HepG2 (cell line): ENCODE results near the gene KRT7. TPM values are rescaled to one million over a fixed set of nuclear protein-coding genes. Genes with fewer than 3 reads are reported as not detected.

Experiments
- ATAC-seq: fragments of 200-7000 bp; cut with Tn5 transposase; 3 replicates; pipeline ENCODE4 v1.9.1; 2020; ENCODE audit warnings: mild to moderate bottlenecking, moderate library complexity
- BruUV-seq: library from RNA; stranded (reverse); fragments of 400-500 nt; replicated peaks from 2 replicates; lab custom pipeline; 2021; lab: Mats Ljungman, UMichigan
- CTCF ChIA-PET: fragments of 300-600 bp; formaldehyde crosslinking; extraction: SDS; loops from one replicate; lab custom pipeline; 2021; ENCODE audit warnings: low total read pairs, inconsistent platforms, low intra/inter-chr PET ratio; lab: Yijun Ruan, JAX
- POLR2A ChIA-PET: fragments of 350-600 bp; sonication (Branson Sonifier 250); formaldehyde crosslinking; loops from one replicate; lab custom pipeline; 2020; ENCODE audit warnings: antibody characterized with exemption, inconsistent platforms; lab: Yijun Ruan, JAX
- DNase-seq: peaks from one replicate; pipeline ENCODE4 v3.0.0-alpha.2; 2015; ENCODE audit warnings: low spot score
- FAIRE-seq: peaks from 3 replicates; lab custom pipeline; 2011; peaks lifted over from hg19 to GRCh38; lab: Jason Lieb, UNC
- H2AFZ ChIP-seq: one replicate; pipeline ENCODE4 v1.6.1; 2011; ENCODE audit warnings: low read length, inconsistent platforms
- H3K27ac ChIP-seq: fragments of 300-600 bp; 3 replicates; pipeline ENCODE4 v1.8.0; 2011; ENCODE audit warnings: mixed run types, mild to moderate bottlenecking, mixed read lengths, low read length, inconsistent platforms; ENCODE audit not compliant: insufficient read depth; ENCODE audit errors: extremely low read length
- H3K27me3 ChIP-seq, 2 experiments: fragments of 200-600 bp in 1 of 2; 2 replicates in 1 of 2; 3 replicates in 1 of 2; pipeline versions ENCODE4 v1.6.0 to v1.8.0; 2011; ENCODE audit warnings: low read length in 2 of 2, mild to moderate bottlenecking in 2 of 2, moderate library complexity in 2 of 2, inconsistent platforms in 1 of 2; ENCODE audit not compliant: insufficient read depth in 2 of 2, control insufficient read depth in 1 of 2
- H3K36me3 ChIP-seq, 2 experiments: fragments of 200-600 bp in 1 of 2; replicated peaks in 1 of 2; 2 replicates in 1 of 2; 3 replicates in 1 of 2; pipeline versions ENCODE4 v1.5.1 to v1.8.0; 2011; ENCODE audit warnings: low read length in 2 of 2, inconsistent platforms in 1 of 2; ENCODE audit not compliant: insufficient read depth in 2 of 2, control insufficient read depth in 1 of 2
- H3K4me1 ChIP-seq: 2 replicates; pipeline ENCODE4 v1.5.1; 2012; ENCODE audit warnings: low read length, inconsistent platforms; ENCODE audit not compliant: insufficient read depth
- H3K4me2 ChIP-seq: 2 replicates; pipeline ENCODE4 v1.6.0; 2011; ENCODE audit warnings: low read depth, low read length, inconsistent platforms
- H3K4me3 ChIP-seq, 3 experiments: fragments of 200-600 bp in 1 of 3; sonication (generic), shearing (Covaris generic) in 1 of 3; replicated peaks in 1 of 3; 2 replicates each; pipeline ENCODE4 v1.5.1; 2011 to 2016; ENCODE audit warnings: low read length in 3 of 3, inconsistent platforms in 2 of 3, low read depth in 2 of 3, mild to moderate bottlenecking in 2 of 3, control low read depth in 1 of 3, mixed read lengths in 1 of 3; ENCODE audit not compliant: insufficient read depth in 1 of 3
- H3K79me2 ChIP-seq: one replicate; pipeline ENCODE4 v1.6.1; 2011; ENCODE audit warnings: low read length, inconsistent platforms; ENCODE audit not compliant: insufficient read depth
- H3K9ac ChIP-seq: 2 replicates; pipeline ENCODE4 v1.6.0; 2011; ENCODE audit warnings: mild to moderate bottlenecking, low read depth, low read length, inconsistent platforms; ENCODE audit not compliant: insufficient read depth
- H3K9me3 ChIP-seq: 2 replicates; pipeline ENCODE4 v1.5.1; 2012; ENCODE audit warnings: mild to moderate bottlenecking, low read length
- H4K20me1 ChIP-seq: 2 replicates; pipeline ENCODE4 v1.6.0; 2011; ENCODE audit warnings: inconsistent platforms, mild to moderate bottlenecking, low read length, moderate library complexity; ENCODE audit not compliant: insufficient read depth
- ISX ChIP-seq: sonication (generic); formaldehyde crosslinking; conservative IDR thresholded peaks from 2 replicates; pipeline ENCODE4 v1.5.0; 2020; ENCODE audit warnings: missing genetic modification reagents
- ZNF7 ChIP-seq: IDR thresholded peaks from 2 replicates; pipeline ENCODE4 v1.6.1; 2016; ENCODE audit warnings: missing biosample characterization, missing genetic modification reagents
- ZNF776 ChIP-seq: sonication (generic); formaldehyde crosslinking; IDR thresholded peaks from 2 replicates; pipeline ENCODE4 v1.4.0; 2020; ENCODE audit warnings: mild to moderate bottlenecking, missing genetic modification reagents
- WGBS: methylation state at CpG from one replicate; pipeline ENCODE4 v1.1.6; 2017; ENCODE audit warnings: low lambda C conversion rate; 5-methylcytosine and 5-hydroxymethylcytosine counted together
- in situ Hi-C: cut with HindIII; loops from 2 replicates; pipeline ENCODE4 v1.10.0; 2017; ENCODE audit warnings: low pct_unique_long_range_greater_than_20kb; ENCODE audit not compliant: extremely low pct_ligation_motif_present
- intact Hi-C: fragments of 100-400 bp; cut with micrococcal nuclease; formaldehyde crosslinking; loops from one replicate; pipeline ENCODE4 v1.10.0; 2022; ENCODE audit not compliant: unreplicated experiment
- polyA plus RNA-seq, 8 experiments: library from polyadenylated mRNA; depleted of rRNA in 3 of 8; stranded (reverse) in 7 of 8; unstranded in 1 of 8; fragments of >200 nt; fragmentation: Illumina TruSeq in 4 of 8; extraction: Trizol in 4 of 8; gene quantifications; 2 replicates each; pipeline versions ENCODE4 v1.2.1 to v1.2.3, GENCODE V29; 2011 to 2016; ENCODE audit warnings: low read depth in 4 of 8, missing spikeins in 1 of 8, mixed read lengths in 1 of 8; ENCODE audit not compliant: insufficient read depth in 1 of 8
- total RNA-seq, 5 experiments: library from RNA; depleted of rRNA; stranded (reverse); fragments of >200 nt; fragmentation: Illumina TruSeq; extraction: Trizol; gene quantifications; 2 replicates each; pipeline ENCODE4 v1.2.3, GENCODE V29; 2016; ENCODE audit warnings: low read depth in 1 of 5
- TF ChIP-seq, protein P1 (sequence below): sonication (generic); formaldehyde crosslinking; IDR thresholded peaks from 2 replicates; pipeline ENCODE4 v1.4.0; 2020; ENCODE audit warnings: missing genetic modification reagents
- TF ChIP-seq, protein P2 (sequence below): sonication (generic); formaldehyde crosslinking; IDR thresholded peaks from 2 replicates; pipeline ENCODE4 v1.5.1; 2020; ENCODE audit warnings: missing genetic modification reagents, mild to moderate bottlenecking, borderline replicate concordance
- TF ChIP-seq, protein P3 (sequence below): fragments of 450-650 bp; IDR thresholded peaks from 2 replicates; pipeline ENCODE4 v1.6.1; 2016

Gene KRT7
- total and polyA plus RNA-seq, 2 of the 13 experiments (the other 11 are each of a cell fraction or from before 2014, with no cell fraction given) = 0.83 TPM; not detected in 1

DNA sequence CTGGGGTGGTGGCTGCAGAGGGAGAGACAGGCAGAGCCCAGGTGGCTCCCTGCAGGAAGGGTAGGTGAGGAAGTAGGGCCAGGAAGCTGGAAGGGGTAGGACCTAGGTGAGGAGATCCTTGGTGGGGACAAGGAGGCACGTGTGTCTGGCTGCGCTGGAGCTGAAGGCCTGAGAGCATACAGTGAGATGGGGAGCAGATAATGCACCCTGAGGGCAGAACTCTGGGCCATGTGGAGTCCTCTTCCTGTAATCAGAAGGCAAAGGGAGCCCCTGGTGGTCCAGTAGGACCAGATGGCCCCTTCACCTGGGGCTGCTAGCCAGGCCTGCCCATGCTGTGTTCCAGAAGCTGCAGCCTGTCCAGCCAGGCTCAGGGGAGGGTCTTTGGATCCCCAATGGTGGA lies 25.9 kb upstream of the KRT7 start (continued):
- TF ChIP-seq, protein P1, sequence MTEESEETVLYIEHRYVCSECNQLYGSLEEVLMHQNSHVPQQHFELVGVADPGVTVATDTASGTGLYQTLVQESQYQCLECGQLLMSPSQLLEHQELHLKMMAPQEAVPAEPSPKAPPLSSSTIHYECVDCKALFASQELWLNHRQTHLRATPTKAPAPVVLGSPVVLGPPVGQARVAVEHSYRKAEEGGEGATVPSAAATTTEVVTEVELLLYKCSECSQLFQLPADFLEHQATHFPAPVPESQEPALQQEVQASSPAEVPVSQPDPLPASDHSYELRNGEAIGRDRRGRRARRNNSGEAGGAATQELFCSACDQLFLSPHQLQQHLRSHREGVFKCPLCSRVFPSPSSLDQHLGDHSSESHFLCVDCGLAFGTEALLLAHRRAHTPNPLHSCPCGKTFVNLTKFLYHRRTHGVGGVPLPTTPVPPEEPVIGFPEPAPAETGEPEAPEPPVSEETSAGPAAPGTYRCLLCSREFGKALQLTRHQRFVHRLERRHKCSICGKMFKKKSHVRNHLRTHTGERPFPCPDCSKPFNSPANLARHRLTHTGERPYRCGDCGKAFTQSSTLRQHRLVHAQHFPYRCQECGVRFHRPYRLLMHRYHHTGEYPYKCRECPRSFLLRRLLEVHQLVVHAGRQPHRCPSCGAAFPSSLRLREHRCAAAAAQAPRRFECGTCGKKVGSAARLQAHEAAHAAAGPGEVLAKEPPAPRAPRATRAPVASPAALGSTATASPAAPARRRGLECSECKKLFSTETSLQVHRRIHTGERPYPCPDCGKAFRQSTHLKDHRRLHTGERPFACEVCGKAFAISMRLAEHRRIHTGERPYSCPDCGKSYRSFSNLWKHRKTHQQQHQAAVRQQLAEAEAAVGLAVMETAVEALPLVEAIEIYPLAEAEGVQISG (CRISPR knock-in tag) = no peak
- TF ChIP-seq, protein P2, sequence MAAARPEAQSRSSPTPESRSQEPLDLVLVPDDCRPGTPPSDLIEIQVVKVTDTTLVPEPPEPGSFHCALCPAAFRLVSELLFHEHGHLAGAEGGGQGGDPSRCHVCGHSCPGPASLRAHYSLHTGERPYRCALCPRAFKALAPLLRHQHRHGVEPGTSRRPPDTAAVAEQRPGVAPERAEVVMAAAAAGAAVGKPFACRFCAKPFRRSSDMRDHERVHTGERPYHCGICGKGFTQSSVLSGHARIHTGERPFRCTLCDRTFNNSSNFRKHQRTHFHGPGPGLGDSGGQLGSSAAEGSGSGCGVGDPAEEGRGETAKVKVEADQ (CRISPR knock-in tag) = no peak
- TF ChIP-seq ISX (CRISPR knock-in tag) (no peak), ZNF776 (CRISPR knock-in tag) (no peak)
- TF ChIP-seq, all 625 proteins: peak for 0

DNA sequence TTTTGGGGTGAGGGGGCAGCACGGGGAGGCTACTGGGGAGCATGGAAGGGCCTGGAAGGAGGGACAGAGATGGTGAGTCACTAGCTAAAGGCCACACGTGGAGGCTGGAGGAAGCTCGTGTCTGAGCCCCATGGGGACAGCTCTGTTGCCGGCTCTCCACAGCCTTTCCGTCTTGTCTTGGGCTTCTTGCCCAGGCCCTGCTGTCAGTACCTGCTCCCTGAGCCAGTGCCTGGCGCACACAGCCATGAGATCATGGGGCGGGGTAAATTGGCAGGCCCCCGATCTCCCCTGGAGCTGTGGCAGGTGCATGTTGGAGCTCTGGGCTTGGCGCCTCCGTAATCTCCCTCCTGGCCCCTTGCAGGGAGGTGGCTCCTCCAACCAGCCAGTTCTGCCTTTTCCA lies 25.1 kb upstream of the KRT7 start:
- in situ Hi-C loops = no loop called here
- POLR2A ChIA-PET = interaction anchor here (1.5 kb wide), 1 partner anchor 16 kb away, joined by 5 read pairs; the partner anchor contains the start of gene KRT80

More for the DNA sequence above, 25.1 kb upstream of the KRT7 start:
- H3K79me2 ChIP-seq = no peaks in the 10 kb centered on the region
- no peaks in the 10 kb centered on the region for H3K36me3 ChIP-seq
- H3K27me3 ChIP-seq = peaks cover 16 to 62% of the 10 kb centered on the region in 2 experiments
- H2AFZ ChIP-seq = no peak overlapping the region
- TF ChIP-seq, protein P3, sequence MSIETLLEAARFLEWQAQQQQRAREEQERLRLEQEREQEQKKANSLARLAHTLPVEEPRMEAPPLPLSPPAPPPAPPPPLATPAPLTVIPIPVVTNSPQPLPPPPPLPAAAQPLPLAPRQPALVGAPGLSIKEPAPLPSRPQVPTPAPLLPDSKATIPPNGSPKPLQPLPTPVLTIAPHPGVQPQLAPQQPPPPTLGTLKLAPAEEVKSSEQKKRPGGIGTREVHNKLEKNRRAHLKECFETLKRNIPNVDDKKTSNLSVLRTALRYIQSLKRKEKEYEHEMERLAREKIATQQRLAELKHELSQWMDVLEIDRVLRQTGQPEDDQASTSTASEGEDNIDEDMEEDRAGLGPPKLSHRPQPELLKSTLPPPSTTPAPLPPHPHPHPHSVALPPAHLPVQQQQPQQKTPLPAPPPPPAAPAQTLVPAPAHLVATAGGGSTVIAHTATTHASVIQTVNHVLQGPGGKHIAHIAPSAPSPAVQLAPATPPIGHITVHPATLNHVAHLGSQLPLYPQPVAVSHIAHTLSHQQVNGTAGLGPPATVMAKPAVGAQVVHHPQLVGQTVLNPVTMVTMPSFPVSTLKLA = peak; percentile 64
- TF ChIP-seq ZNF7 (CRISPR knock-in tag) = no peak
- H3K9ac ChIP-seq = no peak overlapping the region
- H3K4me1 ChIP-seq = peaks cover 9% of the 10 kb centered on the region; the same call in 1 of the 2 replicates
- FAIRE-seq (no peak), ATAC-seq (no peak), DNase-seq (no peak)
- no peaks in the 10 kb centered on the region for H3K9me3 ChIP-seq
- CTCF ChIA-PET = no interaction called here
- BruUV-seq = no TSS peak
- no peak overlapping the region for H3K27ac ChIP-seq
- H4K20me1 ChIP-seq = 0 out of 2 replicates have a peak, but pooled peaks cover 2% of the 10 kb centered on the region
- H3K4me3 ChIP-seq = no peak overlapping the region
- H3K4me2 ChIP-seq = no peak overlapping the region
- WGBS = 5% methylated on average over 3 of the region's 10 CpGs
- intact Hi-C loops = no loop called here
